ENCODE results near the gene QSOX1.

Gene QSOX1

GRCh38 chr1:180177931-180178330, 23.3 kb downstream of the QSOX1 start:
- TF ChIP-seq, protein P1, sequence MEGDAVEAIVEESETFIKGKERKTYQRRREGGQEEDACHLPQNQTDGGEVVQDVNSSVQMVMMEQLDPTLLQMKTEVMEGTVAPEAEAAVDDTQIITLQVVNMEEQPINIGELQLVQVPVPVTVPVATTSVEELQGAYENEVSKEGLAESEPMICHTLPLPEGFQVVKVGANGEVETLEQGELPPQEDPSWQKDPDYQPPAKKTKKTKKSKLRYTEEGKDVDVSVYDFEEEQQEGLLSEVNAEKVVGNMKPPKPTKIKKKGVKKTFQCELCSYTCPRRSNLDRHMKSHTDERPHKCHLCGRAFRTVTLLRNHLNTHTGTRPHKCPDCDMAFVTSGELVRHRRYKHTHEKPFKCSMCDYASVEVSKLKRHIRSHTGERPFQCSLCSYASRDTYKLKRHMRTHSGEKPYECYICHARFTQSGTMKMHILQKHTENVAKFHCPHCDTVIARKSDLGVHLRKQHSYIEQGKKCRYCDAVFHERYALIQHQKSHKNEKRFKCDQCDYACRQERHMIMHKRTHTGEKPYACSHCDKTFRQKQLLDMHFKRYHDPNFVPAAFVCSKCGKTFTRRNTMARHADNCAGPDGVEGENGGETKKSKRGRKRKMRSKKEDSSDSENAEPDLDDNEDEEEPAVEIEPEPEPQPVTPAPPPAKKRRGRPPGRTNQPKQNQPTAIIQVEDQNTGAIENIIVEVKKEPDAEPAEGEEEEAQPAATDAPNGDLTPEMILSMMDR (IDR thresholded peaks at IDR 0.05; ENCODE audit: insufficient read depth, missing control alignments) = no peak
- DNase-seq (ENCODE audit: insufficient read length, low spot score) (no peak), FAIRE-seq (no peak)

- TF ChIP-seq, protein P1 (IDR thresholded peaks at IDR 0.05; ENCODE audit: insufficient read depth, missing control alignments) = peak; percentile 99
- DNase-seq (ENCODE audit: insufficient read length, low spot score) = peak; percentile 94
- FAIRE-seq = peak; percentile 89
Observed at GRCh38 chr1:180178511-180179161, 24.0 kb downstream of the QSOX1 start.

DNA sequence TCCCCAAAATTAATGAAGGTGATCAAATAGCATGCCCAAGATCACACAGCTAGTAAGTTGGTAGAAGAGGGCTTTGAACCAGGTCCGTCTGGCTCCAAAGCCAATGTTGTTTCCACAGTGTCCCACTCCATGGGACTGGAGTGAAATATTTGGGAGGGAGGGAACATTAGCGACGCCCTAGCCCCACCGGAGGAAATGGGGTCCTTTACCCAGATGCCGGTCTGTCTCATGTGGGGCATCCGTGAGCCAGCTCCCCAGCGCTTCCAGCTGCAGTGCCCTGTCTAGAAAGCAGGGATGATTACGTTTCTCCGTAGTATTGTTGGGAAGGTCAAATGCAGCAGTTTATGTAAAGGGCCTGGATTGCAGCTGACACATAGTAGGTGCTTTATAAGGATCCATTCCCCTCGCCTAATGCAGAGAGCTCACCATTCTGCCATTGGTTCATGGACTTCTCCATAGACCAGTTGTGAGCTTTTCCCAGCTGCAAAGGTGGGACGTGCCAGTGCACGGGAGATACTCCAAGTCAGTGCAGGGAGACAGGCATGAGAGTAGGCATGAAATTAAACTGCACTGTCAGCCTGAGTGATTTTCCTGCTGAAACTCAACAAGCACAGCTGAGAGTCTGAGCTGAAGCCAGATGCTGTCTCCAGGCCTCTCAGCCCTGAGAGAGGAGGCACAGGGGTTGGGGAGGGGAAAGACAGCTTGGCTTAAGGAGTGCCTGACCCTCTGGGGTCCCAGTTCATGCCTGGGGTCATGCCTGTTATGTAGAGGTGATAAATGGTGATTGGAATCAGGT, 24.7 kb downstream of the QSOX1 start:
- FAIRE-seq (no peak), DNase-seq (ENCODE audit: insufficient read length, low spot score) (no peak)
- TF ChIP-seq, protein P1 (IDR thresholded peaks at IDR 0.05; ENCODE audit: insufficient read depth, missing control alignments) = no peak

GRCh38 chr1:180181048-180181447, 26.4 kb downstream of the QSOX1 start:
- DNase-seq (ENCODE audit: insufficient read length, low spot score) (no peak), FAIRE-seq (no peak)
- TF ChIP-seq, protein P1 (IDR thresholded peaks at IDR 0.05; ENCODE audit: insufficient read depth, missing control alignments) = peak; percentile 24

DNA sequence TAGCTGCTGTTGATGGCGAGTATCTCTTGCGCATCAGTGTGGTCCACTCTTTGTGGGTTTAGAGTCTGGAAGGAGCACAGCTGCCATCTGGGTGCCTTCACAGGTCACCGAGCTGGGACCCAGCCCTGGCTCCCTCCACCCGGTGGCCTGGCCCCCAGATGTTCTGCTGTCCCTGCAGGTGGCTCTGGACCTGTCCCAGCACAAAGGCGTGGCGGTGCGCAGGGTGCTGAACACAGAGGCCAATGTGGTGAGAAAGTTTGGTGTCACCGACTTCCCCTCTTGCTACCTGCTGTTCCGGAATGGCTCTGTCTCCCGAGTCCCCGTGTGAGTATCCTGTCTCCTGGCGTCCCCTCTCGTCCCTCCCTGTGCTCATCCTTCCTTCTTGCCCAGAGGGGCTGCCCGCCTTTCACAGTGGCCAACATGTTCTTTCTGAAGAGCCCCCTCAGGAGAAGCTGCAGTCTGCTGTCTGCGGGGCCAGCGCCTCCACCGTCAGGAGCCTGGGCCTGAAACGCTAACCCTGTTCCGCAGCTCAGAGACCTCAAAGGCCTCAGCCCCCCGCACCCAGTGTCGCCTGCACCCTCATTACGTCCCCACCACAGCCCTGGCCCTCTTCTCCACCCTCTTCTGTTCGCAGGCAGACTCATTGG, 27.4 kb downstream of the QSOX1 start:
- FAIRE-seq (no peak), DNase-seq (ENCODE audit: insufficient read length, low spot score) (no peak)
- TF ChIP-seq, protein P1 (IDR thresholded peaks at IDR 0.05; ENCODE audit: insufficient read depth, missing control alignments) = no peak

DNA sequence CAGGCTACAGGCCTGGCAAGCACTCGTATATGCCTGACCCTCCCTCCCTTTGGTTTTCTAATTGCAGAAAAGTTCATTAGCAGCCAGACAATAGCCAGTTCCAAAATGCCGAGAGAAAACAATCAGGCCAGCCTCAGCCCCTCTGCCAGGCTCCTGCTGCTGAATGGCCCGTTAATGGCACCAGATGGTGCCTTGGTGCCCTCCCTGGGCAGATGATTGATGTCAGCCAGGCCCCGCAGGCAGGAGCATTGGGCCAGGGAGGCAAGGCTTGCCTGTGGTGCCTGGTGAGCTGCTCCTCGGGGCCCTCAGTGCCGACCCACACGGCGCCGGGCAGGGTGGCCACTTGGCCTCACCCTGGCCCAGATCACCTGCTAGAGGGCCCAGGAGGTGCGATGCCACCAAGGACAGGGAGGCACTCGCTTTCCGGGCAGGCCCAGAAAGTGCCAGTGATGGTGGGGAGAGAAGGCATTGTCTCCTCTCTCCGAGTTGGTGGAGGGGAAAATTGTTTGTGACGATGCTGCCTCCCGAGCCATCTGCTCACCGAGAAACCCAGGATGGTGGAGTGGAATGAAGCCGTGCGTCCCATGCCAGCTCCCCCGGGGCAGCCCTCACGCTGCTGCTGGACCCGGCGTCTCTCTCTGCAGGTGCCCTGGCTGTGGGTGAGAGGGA, 28.1 kb downstream of the QSOX1 start:
- TF ChIP-seq, protein P1 (IDR thresholded peaks at IDR 0.05; ENCODE audit: insufficient read depth, missing control alignments) = no peak
- FAIRE-seq (no peak), DNase-seq (ENCODE audit: insufficient read length, low spot score) (no peak)

Data from D721Med (cell line).